HUES64 (cell line): Measurements from ENCODE around the gene CNTNAP2.
A peak's percentile ranks its signal among the peaks of the same experiment; 100 is the strongest.
"Not testable (repeated sequence)": the region's sequence is repeated elsewhere in the genome, so short reads cannot be mapped to it uniquely, and the experiment has no call there.

Experiments
- H3K27ac ChIP-seq: 2 replicates; pipeline ENCODE4 v1.7.0; 2013; ENCODE audit warnings: low read depth, low read length, inconsistent platforms
- H3K27me3 ChIP-seq: 2 replicates; pipeline ENCODE4 v1.6.1; 2013; ENCODE audit warnings: mild to moderate bottlenecking, low read length; ENCODE audit not compliant: insufficient read depth
- H3K36me3 ChIP-seq: 2 replicates; pipeline ENCODE4 v1.6.1; 2013; ENCODE audit warnings: mild to moderate bottlenecking, low read length; ENCODE audit not compliant: insufficient read depth
- H3K4me1 ChIP-seq: 2 replicates; pipeline ENCODE4 v1.6.1; 2013; ENCODE audit warnings: mild to moderate bottlenecking, low read length, moderate library complexity; ENCODE audit not compliant: insufficient read depth
- H3K4me3 ChIP-seq: 2 replicates; pipeline ENCODE4 v1.5.1; 2013; ENCODE audit warnings: mild to moderate bottlenecking, low read length, moderate library complexity
- H3K9ac ChIP-seq: 2 replicates; pipeline ENCODE4 v1.6.1; 2013; ENCODE audit warnings: mild to moderate bottlenecking, low read depth, low read length
- H3K9me3 ChIP-seq: 2 replicates; pipeline ENCODE4 v1.6.1; 2013; ENCODE audit warnings: low read depth, low read length; ENCODE audit not compliant: insufficient read depth
- WGBS: fragments of 150-250, 120-280 bp; methylation state at CpG from one replicate; pipeline ENCODE4 v1.1.7; 2013; ENCODE audit warnings: missing lambda C conversion rate; 5-methylcytosine and 5-hydroxymethylcytosine counted together

CNTNAP2 gene

GRCh38 chr7:148330822-148331221 lies 2214.2 kb downstream of the CNTNAP2 start:
- 0 out of 2 replicates have a peak, but pooled peaks cover 4% of the 10 kb centered on the region for H3K9me3 ChIP-seq
- 88% methylated on average over 9 of the region's 9 CpGs for WGBS
- no peak overlapping the region for H3K4me3 ChIP-seq
- no peaks in the 10 kb centered on the region for H3K27me3 ChIP-seq
- no peak overlapping the region for H3K27ac ChIP-seq
- no peak overlapping the region for H3K9ac ChIP-seq
- H3K36me3 ChIP-seq: no peaks in the 10 kb centered on the region
- H3K4me1 ChIP-seq: peaks cover 27% of the 10 kb centered on the region

DNA sequence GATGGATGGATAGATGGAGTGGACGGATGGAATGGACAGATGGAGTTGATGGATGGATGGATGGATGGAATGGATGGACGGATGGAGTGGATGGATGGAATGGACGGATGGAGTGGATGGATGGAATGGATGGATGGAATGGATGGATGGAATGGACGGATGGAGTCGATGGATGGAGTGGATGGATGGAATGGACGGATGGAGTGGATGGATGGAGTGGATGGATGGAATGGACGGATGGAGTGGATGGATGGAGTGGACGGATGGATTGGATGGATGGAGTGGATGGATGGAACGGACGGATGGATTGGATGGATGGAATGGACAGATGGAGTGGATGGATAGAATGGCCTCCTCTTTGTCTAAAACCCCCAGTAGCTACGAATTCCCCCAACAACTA lies 2214.9 kb downstream of the CNTNAP2 start:
- H3K4me1 ChIP-seq: peaks cover 34% of the 10 kb centered on the region
- H3K27ac ChIP-seq, H3K27me3 ChIP-seq, H3K9ac ChIP-seq, H3K9me3 ChIP-seq, H3K36me3 ChIP-seq, H3K4me3 ChIP-seq: not testable (repeated sequence)
- WGBS: 81% methylated on average over 9 of the region's 11 CpGs

- no peaks in the 10 kb centered on the region for H3K36me3 ChIP-seq
- WGBS: 94% methylated on average over 6 of the region's 8 CpGs
- H3K9me3 ChIP-seq: 0 out of 2 replicates have a peak, but pooled peaks cover 4% of the 10 kb centered on the region
- H3K9ac ChIP-seq: no peak overlapping the region
- H3K27ac ChIP-seq: no peak overlapping the region
- peaks cover 41% of the 10 kb centered on the region for H3K4me1 ChIP-seq
- no peaks in the 10 kb centered on the region for H3K27me3 ChIP-seq
- H3K4me3 ChIP-seq: no peak overlapping the region
These were observed 2215.9 kb downstream of the CNTNAP2 start for GRCh38 chr7:148332191-148333186.

- Histone ChIP-seq H3K9me3 (0 out of 2 replicates have a peak, but pooled peaks cover 4% of the 10 kb centered on the region), H3K36me3 (no peaks in the 10 kb centered on the region), H3K9ac (peak overlapping the region; percentile 58; the same call in 1 of the 2 replicates), H3K4me3 (no peak overlapping the region), H3K27me3 (no peaks in the 10 kb centered on the region; the same call in 1 of the 2 replicates), H3K27ac (peak overlapping the region; percentile 81), H3K4me1 (peaks cover 54% of the 10 kb centered on the region)
- WGBS: 86% methylated on average over 1 of the region's 1 CpG
These were observed 2217.9 kb downstream of the CNTNAP2 start for GRCh38 chr7:148334441-148334956.

DNA sequence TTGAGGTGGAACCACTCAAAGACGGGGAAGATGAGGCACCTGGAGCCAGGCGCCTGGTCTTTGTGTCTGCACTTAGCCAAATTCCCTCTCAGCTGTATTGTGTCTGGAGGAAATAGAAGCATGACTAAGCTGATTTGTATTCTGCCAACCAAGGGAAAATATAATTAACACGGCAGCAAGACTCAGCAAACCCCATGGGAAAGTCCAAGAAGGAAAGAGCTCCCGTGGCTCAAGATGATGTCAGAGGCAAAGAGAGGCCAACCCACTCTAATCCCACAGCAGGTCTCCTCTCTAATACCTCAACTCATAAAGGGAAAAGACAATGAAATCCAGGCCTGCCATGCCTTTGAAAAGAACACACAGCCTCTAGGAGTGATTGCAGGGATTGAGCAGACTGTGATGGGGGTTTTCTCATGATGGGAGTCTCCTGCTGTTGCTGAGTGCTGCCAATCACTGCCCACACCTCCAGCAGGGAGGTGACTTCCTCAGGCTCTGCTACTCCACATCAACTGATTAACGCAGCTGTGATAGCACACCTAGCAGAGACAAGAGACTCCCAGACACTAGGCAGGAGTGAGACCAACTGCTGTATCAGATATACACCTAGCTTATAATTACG lies 2218.5 kb downstream of the CNTNAP2 start:
- Histone ChIP-seq H3K4me3 (peak overlapping the region; percentile 3; the same call in 1 of the 2 replicates), H3K36me3 (no peaks in the 10 kb centered on the region), H3K27me3 (no peaks in the 10 kb centered on the region; the same call in 1 of the 2 replicates), H3K9me3 (0 out of 2 replicates have a peak, but pooled peaks cover 4% of the 10 kb centered on the region), H3K27ac (peak overlapping the region; percentile 81), H3K9ac (peak overlapping the region; percentile 62; the same call in 1 of the 2 replicates), H3K4me1 (peaks cover 54% of the 10 kb centered on the region)
- WGBS: 29% methylated on average over 6 of the region's 6 CpGs

GRCh38 chr7:148335790-148336189 lies 2219.2 kb downstream of the CNTNAP2 start:
- Histone ChIP-seq H3K36me3 (no peaks in the 10 kb centered on the region), H3K9me3 (0 out of 2 replicates have a peak, but pooled peaks cover 4% of the 10 kb centered on the region), H3K4me3 (peak overlapping the region; percentile 3; the same call in 1 of the 2 replicates), H3K9ac (peak overlapping the region; percentile 62; the same call in 1 of the 2 replicates), H3K27me3 (no peaks in the 10 kb centered on the region; the same call in 1 of the 2 replicates), H3K4me1 (peaks cover 55% of the 10 kb centered on the region), H3K27ac (peak overlapping the region; percentile 81)
- WGBS: 25% methylated on average over 1 of the region's 1 CpG

GRCh38 chr7:148336411-148336810 lies 2219.8 kb downstream of the CNTNAP2 start:
- 72% methylated on average over 3 of the region's 3 CpGs for WGBS
- no peaks in the 10 kb centered on the region; the same call in 1 of the 2 replicates for H3K27me3 ChIP-seq
- H3K27ac ChIP-seq: peak overlapping the region; percentile 81
- no peaks in the 10 kb centered on the region for H3K9me3 ChIP-seq
- peaks cover 5% of the 10 kb centered on the region; the same call in 1 of the 2 replicates for H3K36me3 ChIP-seq
- no peak overlapping the region for H3K4me3 ChIP-seq
- H3K4me1 ChIP-seq: peaks cover 61% of the 10 kb centered on the region
- peak overlapping the region; percentile 62; the same call in 1 of the 2 replicates for H3K9ac ChIP-seq

DNA sequence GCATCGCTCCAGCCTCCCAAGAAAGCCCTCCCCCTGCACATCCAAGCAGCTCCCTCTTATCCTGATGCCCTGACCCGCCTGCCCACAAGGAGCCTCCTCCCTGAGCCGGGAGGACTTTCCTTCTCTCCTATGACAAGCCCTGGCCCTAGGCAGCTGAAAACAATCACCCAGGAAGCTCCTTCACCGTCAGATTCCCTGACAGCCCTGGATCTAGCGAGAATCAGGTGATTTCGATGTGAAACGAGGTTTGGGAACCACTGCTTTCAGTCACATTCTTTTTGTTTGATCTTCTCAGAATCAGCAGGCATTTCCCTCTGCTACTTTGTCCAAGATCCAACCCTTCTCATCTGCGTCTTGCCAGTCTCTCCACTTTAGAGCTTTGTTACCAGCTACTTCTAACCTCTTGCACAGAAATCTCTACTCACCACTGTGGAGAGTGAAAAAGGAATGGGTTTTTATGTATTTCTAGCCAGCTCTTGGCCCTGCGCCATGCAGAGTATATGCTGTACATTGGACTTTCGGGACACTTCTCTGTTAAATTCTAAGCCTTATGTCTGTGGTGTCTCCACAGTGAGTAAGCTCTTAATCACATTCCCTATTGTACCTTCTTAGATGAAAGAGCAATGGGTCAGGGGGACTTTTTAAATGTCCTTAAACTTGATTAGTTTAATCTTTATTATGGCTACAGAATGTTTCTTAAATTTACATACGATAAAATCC lies 2220.8 kb downstream of the CNTNAP2 start:
- 33% methylated on average over 10 of the region's 11 CpGs for WGBS
- Histone ChIP-seq H3K36me3 (peaks cover 15% of the 10 kb centered on the region; the same call in 1 of the 2 replicates), H3K27me3 (no peaks in the 10 kb centered on the region; the same call in 1 of the 2 replicates), H3K27ac (peak overlapping the region; percentile 81), H3K9ac (peak overlapping the region; percentile 66; the same call in 1 of the 2 replicates), H3K4me3 (peak overlapping the region; percentile 67; the same call in 1 of the 2 replicates), H3K9me3 (no peaks in the 10 kb centered on the region), H3K4me1 (peaks cover 71% of the 10 kb centered on the region)

DNA sequence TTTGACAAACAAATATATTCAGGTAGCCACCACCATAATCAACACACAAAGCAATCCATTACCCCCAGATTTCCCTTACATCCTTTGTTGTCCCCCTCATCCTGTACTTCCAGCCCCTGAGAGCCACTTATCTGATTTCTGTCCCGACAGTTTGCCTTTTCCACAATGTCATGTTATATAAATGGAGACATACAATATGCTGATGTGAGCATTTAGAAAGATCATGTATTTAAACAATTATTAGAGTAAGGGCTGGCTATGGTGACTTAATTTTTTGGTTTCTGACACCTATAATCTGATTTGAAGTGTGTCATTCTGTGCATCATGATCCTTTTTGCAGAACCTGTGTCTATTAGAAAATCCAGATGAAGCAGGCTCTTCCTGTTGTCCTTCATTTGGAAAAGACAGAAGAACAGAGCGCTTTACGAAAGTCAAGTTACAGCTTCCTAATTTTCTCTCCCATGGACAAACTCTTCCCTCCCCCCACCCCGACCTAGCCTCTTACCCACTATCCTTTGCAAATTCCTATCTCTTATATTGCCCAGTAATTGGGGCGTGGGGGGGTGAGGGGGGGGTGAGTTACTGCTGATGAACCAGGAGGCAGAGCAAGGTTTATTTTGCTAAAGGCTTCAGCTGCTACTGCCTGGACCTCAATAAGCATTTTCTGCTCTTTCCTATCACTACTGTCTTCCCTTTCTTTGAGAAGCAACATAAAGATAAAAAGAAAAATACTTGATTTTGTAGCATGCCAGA lies 2221.6 kb downstream of the CNTNAP2 start:
- peaks cover 78% of the 10 kb centered on the region for H3K4me1 ChIP-seq
- WGBS: 42% methylated on average over 3 of the region's 5 CpGs
- H3K9ac ChIP-seq: peak overlapping the region; percentile 90; the same call in 1 of the 2 replicates
- peaks cover 23% of the 10 kb centered on the region; the same call in 1 of the 2 replicates for H3K36me3 ChIP-seq
- peak overlapping the region; percentile 67; the same call in 1 of the 2 replicates for H3K4me3 ChIP-seq
- no peaks in the 10 kb centered on the region for H3K9me3 ChIP-seq
- peak overlapping the region; percentile 89; the same call in 1 of the 2 replicates for H3K27ac ChIP-seq
- no peaks in the 10 kb centered on the region; the same call in 1 of the 2 replicates for H3K27me3 ChIP-seq
